GM12878 (cell line): Measurements from ENCODE around the gene PPM1J. TPM values are rescaled to one million over a fixed set of nuclear protein-coding genes. Genes with fewer than 3 reads are reported as not detected.

Experiments
- TBL1XR1 ChIP-seq: IDR thresholded peaks from 2 replicates; pipeline ENCODE4 v1.6.1; 2012; ENCODE audit warnings: low read depth, low read length, improper control_type of control experiment
- polyA plus RNA-seq, 11 experiments: library from polyadenylated mRNA; depleted of rRNA in 4 of 11; unstranded in 6 of 11; stranded (reverse) in 5 of 11; fragments of >200 nt; fragmentation: Nextera tagmentation in 4 of 11; fragmentation: Illumina TruSeq in 1 of 11; extraction: Ambion mirVana in 4 of 11; extraction: Trizol in 1 of 11; gene quantifications; 1 replicate in 1 of 11; 2 replicates in 10 of 11; pipeline versions ENCODE4 v1.2.1 to v1.2.3, GENCODE V29; 2011 to 2016; ENCODE audit warnings: inconsistent platforms in 2 of 11, missing spikeins in 2 of 11, low read depth in 1 of 11
- total RNA-seq, 4 experiments: library from RNA; depleted of rRNA in 3 of 4; stranded (reverse); fragments of >200 nt in 3 of 4; fragmentation: Illumina TruSeq in 1 of 4; extraction: Trizol in 1 of 4; gene quantifications; 2 replicates each; pipeline versions ENCODE4 v1.2.1 to v1.2.3, GENCODE V29; 2013 to 2021
- TF ChIP-seq, protein P1 (sequence below): fragments of 450-650 bp; formaldehyde crosslinking; IDR thresholded peaks from 2 replicates; pipeline ENCODE4 v1.4.0; 2020; ENCODE audit warnings: mild to moderate bottlenecking, moderate library complexity
- TF ChIP-seq, protein P2 (sequence below): fragments of 450-650 bp; IDR thresholded peaks from 2 replicates; pipeline ENCODE4 v1.6.1; 2014; ENCODE audit warnings: mild to moderate bottlenecking

PPM1J gene
- total and polyA plus RNA-seq, 10 of the 15 experiments (the other 5 are each of a cell fraction or from before 2014, with no cell fraction given): 0.07 to 1.8 (median 0.59) TPM; not detected in 1

DNA sequence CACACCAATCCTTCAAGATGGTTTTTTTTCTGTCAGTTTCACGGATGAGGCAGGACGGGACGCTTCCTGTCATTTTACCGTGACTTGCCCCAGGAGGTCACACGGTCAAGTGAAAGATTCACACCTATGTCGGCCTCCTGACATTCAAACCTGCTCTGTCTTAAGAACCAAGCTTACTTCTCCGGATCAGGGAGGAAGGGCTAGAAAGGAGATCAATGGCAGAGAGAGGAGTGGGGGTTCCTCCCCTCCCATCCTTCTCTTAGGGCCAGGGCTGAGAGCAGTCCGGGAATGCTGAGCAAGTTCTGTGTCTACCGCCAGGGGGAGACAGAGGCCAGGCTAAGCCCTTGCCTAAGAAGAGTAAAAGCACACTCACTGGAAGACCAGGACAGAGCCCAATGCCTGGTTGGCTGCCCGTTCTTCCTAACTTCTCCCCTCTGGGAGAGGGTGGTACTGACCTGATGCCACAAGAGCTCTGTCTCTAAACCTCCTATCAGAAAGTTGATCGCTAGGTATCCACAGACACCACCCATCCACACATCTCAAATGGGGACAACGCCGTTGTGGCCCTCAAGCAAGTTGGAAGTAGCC, 1.1 kb upstream of the PPM1J start (continued):
- TF ChIP-seq, protein P1, sequence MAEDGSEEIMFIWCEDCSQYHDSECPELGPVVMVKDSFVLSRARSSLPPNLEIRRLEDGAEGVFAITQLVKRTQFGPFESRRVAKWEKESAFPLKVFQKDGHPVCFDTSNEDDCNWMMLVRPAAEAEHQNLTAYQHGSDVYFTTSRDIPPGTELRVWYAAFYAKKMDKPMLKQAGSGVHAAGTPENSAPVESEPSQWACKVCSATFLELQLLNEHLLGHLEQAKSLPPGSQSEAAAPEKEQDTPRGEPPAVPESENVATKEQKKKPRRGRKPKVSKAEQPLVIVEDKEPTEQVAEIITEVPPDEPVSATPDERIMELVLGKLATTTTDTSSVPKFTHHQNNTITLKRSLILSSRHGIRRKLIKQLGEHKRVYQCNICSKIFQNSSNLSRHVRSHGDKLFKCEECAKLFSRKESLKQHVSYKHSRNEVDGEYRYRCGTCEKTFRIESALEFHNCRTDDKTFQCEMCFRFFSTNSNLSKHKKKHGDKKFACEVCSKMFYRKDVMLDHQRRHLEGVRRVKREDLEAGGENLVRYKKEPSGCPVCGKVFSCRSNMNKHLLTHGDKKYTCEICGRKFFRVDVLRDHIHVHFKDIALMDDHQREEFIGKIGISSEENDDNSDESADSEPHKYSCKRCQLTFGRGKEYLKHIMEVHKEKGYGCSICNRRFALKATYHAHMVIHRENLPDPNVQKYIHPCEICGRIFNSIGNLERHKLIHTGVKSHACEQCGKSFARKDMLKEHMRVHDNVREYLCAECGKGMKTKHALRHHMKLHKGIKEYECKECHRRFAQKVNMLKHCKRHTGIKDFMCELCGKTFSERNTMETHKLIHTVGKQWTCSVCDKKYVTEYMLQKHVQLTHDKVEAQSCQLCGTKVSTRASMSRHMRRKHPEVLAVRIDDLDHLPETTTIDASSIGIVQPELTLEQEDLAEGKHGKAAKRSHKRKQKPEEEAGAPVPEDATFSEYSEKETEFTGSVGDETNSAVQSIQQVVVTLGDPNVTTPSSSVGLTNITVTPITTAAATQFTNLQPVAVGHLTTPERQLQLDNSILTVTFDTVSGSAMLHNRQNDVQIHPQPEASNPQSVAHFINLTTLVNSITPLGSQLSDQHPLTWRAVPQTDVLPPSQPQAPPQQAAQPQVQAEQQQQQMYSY: no peak
- TF ChIP-seq, protein P2, sequence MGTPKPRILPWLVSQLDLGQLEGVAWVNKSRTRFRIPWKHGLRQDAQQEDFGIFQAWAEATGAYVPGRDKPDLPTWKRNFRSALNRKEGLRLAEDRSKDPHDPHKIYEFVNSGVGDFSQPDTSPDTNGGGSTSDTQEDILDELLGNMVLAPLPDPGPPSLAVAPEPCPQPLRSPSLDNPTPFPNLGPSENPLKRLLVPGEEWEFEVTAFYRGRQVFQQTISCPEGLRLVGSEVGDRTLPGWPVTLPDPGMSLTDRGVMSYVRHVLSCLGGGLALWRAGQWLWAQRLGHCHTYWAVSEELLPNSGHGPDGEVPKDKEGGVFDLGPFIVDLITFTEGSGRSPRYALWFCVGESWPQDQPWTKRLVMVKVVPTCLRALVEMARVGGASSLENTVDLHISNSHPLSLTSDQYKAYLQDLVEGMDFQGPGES: no peak
- no peak for TF ChIP-seq TBL1XR1
